Trophoblast cell (in vitro differentiated cells and primary cell): ENCODE data around the gene ABLIM3.
A peak's percentile ranks its signal among the peaks of the same experiment; 100 is the strongest.

ENCODE experiments used
- DNase-seq, 2 donors: peaks; one replicate each; pipeline ENCODE4 v3.0.0-alpha.2; 2016
- H2AFZ ChIP-seq: 2 replicates; pipeline ENCODE4 v1.6.1; 2013; ENCODE audit warnings: low read length, moderate library complexity, mild to moderate bottlenecking; ENCODE audit not compliant: insufficient read depth, poor library complexity
- H2AK5ac ChIP-seq: 2 replicates; pipeline ENCODE4 v1.6.1; 2013; ENCODE audit warnings: mild to moderate bottlenecking, low read length
- H2BK120ac ChIP-seq: 2 replicates; pipeline ENCODE4 v1.6.1; 2013; ENCODE audit warnings: low read length, mild to moderate bottlenecking, moderate library complexity; ENCODE audit not compliant: insufficient read depth, poor library complexity
- H2BK12ac ChIP-seq: 2 replicates; pipeline ENCODE4 v1.6.1; 2013; ENCODE audit warnings: mild to moderate bottlenecking, low read length, moderate library complexity
- H2BK5ac ChIP-seq: 2 replicates; pipeline ENCODE4 v1.6.1; 2013; ENCODE audit warnings: low read length, low read depth, moderate library complexity, mild to moderate bottlenecking; ENCODE audit not compliant: poor library complexity
- H3K14ac ChIP-seq: 2 replicates; pipeline ENCODE4 v1.6.1; 2013; ENCODE audit warnings: mild to moderate bottlenecking, low read length
- H3K18ac ChIP-seq: 2 replicates; pipeline ENCODE4 v1.6.1; 2013; ENCODE audit warnings: mild to moderate bottlenecking, low read length
- H3K23ac ChIP-seq: 2 replicates; pipeline ENCODE4 v1.6.1; 2013; ENCODE audit warnings: low read length
- H3K27ac ChIP-seq: 2 replicates; pipeline ENCODE4 v1.5.1; 2013; ENCODE audit warnings: low read depth, mild to moderate bottlenecking, inconsistent platforms, low read length, moderate library complexity
- H3K27me3 ChIP-seq: 2 replicates; pipeline ENCODE4 v1.6.1; 2013; ENCODE audit warnings: inconsistent platforms, mild to moderate bottlenecking, low read length, moderate library complexity; ENCODE audit not compliant: insufficient read depth
- H3K36me3 ChIP-seq, 2 experiments: 1 replicate in 1 of 2; 2 replicates in 1 of 2; pipeline ENCODE4 v1.6.1; 2013; ENCODE audit warnings: low read length in 2 of 2, mild to moderate bottlenecking in 2 of 2, moderate library complexity in 1 of 2; ENCODE audit not compliant: insufficient read depth in 2 of 2, control insufficient read depth in 1 of 2
- H3K4ac ChIP-seq: 2 replicates; pipeline ENCODE4 v1.6.1; 2013; ENCODE audit warnings: low read depth, mild to moderate bottlenecking, low read length, moderate library complexity
- H3K4me1 ChIP-seq, 2 experiments: 1 replicate in 1 of 2; 2 replicates in 1 of 2; pipeline ENCODE4 v1.6.1; 2013; ENCODE audit warnings: low read length in 2 of 2, mild to moderate bottlenecking in 2 of 2, moderate library complexity in 1 of 2; ENCODE audit not compliant: insufficient read depth in 2 of 2, control insufficient read depth in 1 of 2
- H3K4me2 ChIP-seq: 2 replicates; pipeline ENCODE4 v1.6.1; 2013; ENCODE audit warnings: inconsistent platforms, mild to moderate bottlenecking, low read length, moderate library complexity
- H3K4me3 ChIP-seq: 2 replicates; pipeline ENCODE4 v1.5.1; 2013; ENCODE audit warnings: mild to moderate bottlenecking, low read depth, low read length, inconsistent platforms
- H3K79me1 ChIP-seq: one replicate; pipeline ENCODE4 v1.6.1; 2013; ENCODE audit warnings: low read length
- H3K79me2 ChIP-seq: 2 replicates; pipeline ENCODE4 v1.6.1; 2013; ENCODE audit warnings: low read length, mild to moderate bottlenecking; ENCODE audit not compliant: control insufficient read depth, insufficient read depth, poor library complexity
- H3K9ac ChIP-seq: 2 replicates; pipeline ENCODE4 v1.6.1; 2013; ENCODE audit warnings: mild to moderate bottlenecking, low read length
- H3K9me3 ChIP-seq: 2 replicates; pipeline ENCODE4 v1.6.1; 2013; ENCODE audit warnings: low read depth, mild to moderate bottlenecking, control low read depth, inconsistent platforms, low read length; ENCODE audit not compliant: insufficient read depth
- H4K12ac ChIP-seq: 2 replicates; pipeline ENCODE4 v1.6.1; 2013; ENCODE audit warnings: low read depth, mild to moderate bottlenecking, low read length, moderate library complexity
- H4K8ac ChIP-seq: 2 replicates; pipeline ENCODE4 v1.6.1; 2013; ENCODE audit warnings: low read depth, mild to moderate bottlenecking, low read length, moderate library complexity
- H4K91ac ChIP-seq: one replicate; pipeline ENCODE4 v1.6.1; 2013; ENCODE audit warnings: low read depth, mild to moderate bottlenecking, low read length, moderate library complexity
- WGBS: extraction: QIAGEN DNeasy Blood & Tissue Kit; methylation state at CpG from one replicate; pipeline ENCODE4 v1.1.7; 2013; ENCODE audit warnings: missing lambda C conversion rate; ENCODE audit not compliant: insufficient read length, insufficient coverage; ENCODE audit errors: extremely low coverage; 5-methylcytosine and 5-hydroxymethylcytosine counted together

Gene ABLIM3

DNA sequence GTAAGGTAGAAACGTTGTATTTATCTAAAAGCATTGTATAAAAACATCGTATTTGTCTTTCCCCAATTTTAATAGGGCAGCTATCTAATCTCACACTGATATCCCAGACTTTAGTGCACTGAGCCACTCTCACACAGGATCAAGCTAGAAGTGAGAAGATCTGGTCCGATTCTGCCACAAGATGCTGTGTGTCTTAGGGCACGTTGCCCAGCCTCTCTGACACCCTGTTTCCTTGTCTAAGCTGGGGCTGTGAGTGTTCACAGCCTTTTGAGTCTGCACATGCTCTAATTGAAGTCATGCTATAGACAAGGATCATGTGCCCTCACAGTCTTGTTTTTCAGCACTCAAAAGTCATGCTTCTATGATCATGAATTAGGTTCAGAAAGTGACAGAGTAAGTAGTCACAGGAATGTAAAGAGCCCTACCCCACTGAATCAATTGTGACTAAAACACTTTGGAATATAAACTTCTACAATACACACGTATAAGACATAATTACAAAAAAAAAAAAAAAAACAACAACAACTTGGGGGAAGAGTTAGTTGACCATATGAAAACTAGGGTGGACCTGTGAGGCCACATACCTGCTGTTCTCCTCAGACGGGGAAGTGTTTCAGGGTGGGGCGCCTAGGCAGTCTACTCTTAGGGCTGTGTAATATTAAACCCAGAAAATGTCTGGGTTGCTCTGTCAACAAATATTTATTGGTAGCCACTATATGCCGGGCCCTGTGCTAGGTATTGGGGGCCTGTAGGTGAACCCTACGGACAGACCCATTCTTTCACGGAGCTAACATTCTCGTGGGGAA, 893 bp upstream of the ABLIM3 start:
- H3K27ac ChIP-seq: no peak overlapping the region
- no peak overlapping the region for H3K4ac ChIP-seq
- no peak overlapping the region for H4K91ac ChIP-seq
- H3K18ac ChIP-seq: no peak overlapping the region
- H2AFZ ChIP-seq: no peak overlapping the region
- H2BK5ac ChIP-seq: no peak overlapping the region
- no peaks in the 10 kb centered on the region for H3K79me1 ChIP-seq
- no peak overlapping the region for H3K9ac ChIP-seq
- H3K36me3 ChIP-seq: no peaks in the 10 kb centered on the region
- H2BK12ac ChIP-seq: no peak overlapping the region
- no peak overlapping the region for H4K8ac ChIP-seq
- H2BK120ac ChIP-seq: no peak overlapping the region
- no peak overlapping the region for H3K14ac ChIP-seq
- WGBS: no CpG with 5 or more reads among the region's 11 CpGs
- H3K27me3 ChIP-seq: no peaks in the 10 kb centered on the region
- no peak overlapping the region for H2AK5ac ChIP-seq
- no peak overlapping the region for H3K4me2 ChIP-seq
- H3K4me1 ChIP-seq: peaks cover 5 to 7% of the 10 kb centered on the region in 2 experiments
- no peaks in the 10 kb centered on the region for H3K9me3 ChIP-seq
- no peaks in the 10 kb centered on the region for H3K79me2 ChIP-seq
- no peak overlapping the region for H4K12ac ChIP-seq
- no peak overlapping the region for H3K23ac ChIP-seq
- H3K4me3 ChIP-seq: no peak overlapping the region
- DNase-seq: no peak

- H3K4me2 ChIP-seq: peak overlapping the region; percentile 96
- peak in 1 of 2 donors; percentile 2 for DNase-seq
- no peaks in the 10 kb centered on the region for H3K36me3 ChIP-seq
- H2AK5ac ChIP-seq: no peak overlapping the region
- H3K79me1 ChIP-seq: no peaks in the 10 kb centered on the region
- H2BK120ac ChIP-seq: no peak overlapping the region
- no peak overlapping the region for H4K12ac ChIP-seq
- H3K27me3 ChIP-seq: no peaks in the 10 kb centered on the region
- H3K14ac ChIP-seq: no peak overlapping the region
- peaks cover 5 to 6% of the 10 kb centered on the region in 2 experiments for H3K4me1 ChIP-seq
- WGBS: no CpG with 5 or more reads among the region's 20 CpGs
- no peak overlapping the region for H3K27ac ChIP-seq
- H3K9me3 ChIP-seq: no peaks in the 10 kb centered on the region
- H4K91ac ChIP-seq: no peak overlapping the region
- H3K9ac ChIP-seq: no peak overlapping the region
- H2AFZ ChIP-seq: peak overlapping the region; percentile 43
- H2BK5ac ChIP-seq: no peak overlapping the region
- H4K8ac ChIP-seq: no peak overlapping the region
- peak overlapping the region; percentile 7 for H2BK12ac ChIP-seq
- H3K23ac ChIP-seq: no peak overlapping the region
- H3K4ac ChIP-seq: no peak overlapping the region
- H3K79me2 ChIP-seq: no peaks in the 10 kb centered on the region
- peak overlapping the region; percentile 68 for H3K4me3 ChIP-seq
- H3K18ac ChIP-seq: no peak overlapping the region
Observed at GRCh38 chr5:149141957-149142851, 911 bp downstream of the ABLIM3 start.

- Histone ChIP-seq H3K27me3 (no peaks in the 10 kb centered on the region), H3K18ac (no peak overlapping the region), H2BK5ac (no peak overlapping the region), H4K91ac (no peak overlapping the region), H3K4me1 (peaks cover 5 to 6% of the 10 kb centered on the region in 2 experiments), H3K14ac (no peak overlapping the region), H3K36me3 (no peaks in the 10 kb centered on the region), H2BK120ac (no peak overlapping the region), H3K4ac (no peak overlapping the region), H3K9ac (peak overlapping the region; percentile 43), H3K79me1 (no peaks in the 10 kb centered on the region), H3K9me3 (peaks cover under 1% of the 10 kb centered on the region), H2BK12ac (no peak overlapping the region), H3K4me2 (no peak overlapping the region), H3K27ac (no peak overlapping the region), H3K79me2 (no peaks in the 10 kb centered on the region), H3K4me3 (no peak overlapping the region), H4K12ac (no peak overlapping the region), H3K23ac (no peak overlapping the region), H4K8ac (no peak overlapping the region), H2AFZ (no peak overlapping the region), H2AK5ac (no peak overlapping the region)
- no CpG with 5 or more reads among the region's 2 CpGs for WGBS
- DNase-seq: peak in 1 of 2 donors; percentile 12
Observed at GRCh38 chr5:149143470-149143869, 2.2 kb downstream of the ABLIM3 start.

- Histone ChIP-seq H3K14ac (no peak overlapping the region), H3K4me3 (no peak overlapping the region), H4K8ac (no peak overlapping the region), H3K9me3 (peaks cover 2% of the 10 kb centered on the region), H3K27me3 (no peaks in the 10 kb centered on the region), H3K9ac (no peak overlapping the region), H2AK5ac (no peak overlapping the region), H4K91ac (no peak overlapping the region), H2AFZ (no peak overlapping the region), H3K4ac (no peak overlapping the region), H2BK12ac (no peak overlapping the region), H3K23ac (no peak overlapping the region), H3K79me2 (no peaks in the 10 kb centered on the region), H4K12ac (no peak overlapping the region), H3K4me2 (no peak overlapping the region), H3K79me1 (no peaks in the 10 kb centered on the region), H3K27ac (no peak overlapping the region), H2BK120ac (no peak overlapping the region), H3K4me1 (peaks cover 5 to 6% of the 10 kb centered on the region in 2 experiments), H2BK5ac (no peak overlapping the region), H3K18ac (no peak overlapping the region), H3K36me3 (no peaks in the 10 kb centered on the region)
- no peak for DNase-seq
- WGBS: no CpG with 5 or more reads among the region's 1 CpG
Observed at GRCh38 chr5:149144637-149145036, 3.3 kb downstream of the ABLIM3 start.
